Stimulated activated CD8-positive, alpha-beta memory T cell treated with anti-CD3 and anti-CD28 coated beads, Interleukin-7, amount 100 ng/mL, for 1 hour (primary cell): Measurements from ENCODE around the gene PSKH1.
"Not testable (repeated sequence)": the region's sequence is repeated elsewhere in the genome, so short reads cannot be mapped to it uniquely, and the experiment has no call there.

Experiments
- DNase-seq, 2 donors: peaks; one replicate each; pipeline ENCODE4 v3.0.0-alpha.2; 2020; ENCODE audit warnings: low read depth in 2 of 2

The PSKH1 gene

DNA sequence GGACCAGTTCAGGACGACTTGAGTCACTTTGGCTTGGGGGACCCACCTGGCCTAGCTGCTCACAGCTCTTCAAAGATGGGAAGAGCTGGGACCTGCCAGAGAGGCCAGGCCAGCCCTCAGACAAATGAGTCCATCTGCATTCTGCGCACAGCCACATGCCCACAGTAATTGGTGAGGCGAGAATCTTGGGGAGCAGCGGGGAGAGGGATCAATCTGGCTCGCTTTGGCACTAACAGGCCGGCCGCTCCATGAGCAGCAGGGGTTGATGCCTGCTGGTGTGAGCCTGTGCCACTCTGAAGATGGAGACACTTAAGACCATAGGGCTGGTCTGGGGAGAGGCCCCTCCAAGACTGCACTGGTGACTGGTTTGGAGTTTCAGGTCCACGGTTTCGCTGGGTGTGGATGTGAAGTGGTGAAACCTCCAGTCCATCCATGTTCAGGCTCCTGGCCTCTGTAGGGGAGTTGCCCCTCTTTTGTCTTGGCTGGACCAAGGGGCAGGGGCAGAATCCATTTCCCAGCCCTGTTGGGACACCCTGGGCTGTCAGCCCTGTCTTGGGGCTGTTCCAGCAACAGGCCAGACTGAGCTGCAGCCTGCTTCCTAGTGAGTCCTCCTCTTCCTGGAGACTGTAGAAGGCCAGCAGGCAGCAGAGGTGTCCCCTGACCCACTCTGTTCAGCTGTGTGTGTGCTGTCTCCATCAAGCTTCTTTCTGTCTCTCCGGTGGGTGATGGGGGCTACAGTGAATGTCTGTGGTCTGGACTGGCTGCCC is 31.3 kb downstream of the PSKH1 start:
- no peak for DNase-seq

DNA sequence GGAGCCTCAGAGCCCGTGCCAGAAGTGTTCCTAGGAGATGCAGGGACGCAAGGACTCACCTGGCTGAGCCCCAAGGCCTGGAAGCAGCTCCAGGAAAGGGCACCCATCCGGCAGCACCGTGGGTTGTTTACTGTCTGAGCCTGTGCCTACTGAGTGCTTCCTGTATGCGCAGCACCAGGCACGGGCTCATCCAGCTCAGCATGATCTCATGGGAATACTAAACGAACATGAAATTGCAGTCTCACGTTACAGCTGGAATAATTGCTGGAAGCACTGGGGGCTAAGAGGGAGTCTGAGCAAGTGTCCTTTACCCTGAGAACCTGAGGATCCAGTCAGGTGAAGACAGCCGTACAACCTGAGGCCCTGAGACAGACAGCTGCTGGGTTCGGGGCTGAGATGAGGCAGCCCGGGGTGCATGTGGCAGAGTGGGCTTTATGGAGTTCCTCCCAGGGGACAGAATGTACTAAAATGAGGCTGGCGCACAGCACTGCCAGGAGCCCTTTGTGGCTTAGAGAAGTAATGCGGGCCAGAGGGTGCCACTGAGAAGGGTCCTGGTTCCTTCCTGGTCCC is 33.2 kb downstream of the PSKH1 start:
- no peak for DNase-seq

DNA sequence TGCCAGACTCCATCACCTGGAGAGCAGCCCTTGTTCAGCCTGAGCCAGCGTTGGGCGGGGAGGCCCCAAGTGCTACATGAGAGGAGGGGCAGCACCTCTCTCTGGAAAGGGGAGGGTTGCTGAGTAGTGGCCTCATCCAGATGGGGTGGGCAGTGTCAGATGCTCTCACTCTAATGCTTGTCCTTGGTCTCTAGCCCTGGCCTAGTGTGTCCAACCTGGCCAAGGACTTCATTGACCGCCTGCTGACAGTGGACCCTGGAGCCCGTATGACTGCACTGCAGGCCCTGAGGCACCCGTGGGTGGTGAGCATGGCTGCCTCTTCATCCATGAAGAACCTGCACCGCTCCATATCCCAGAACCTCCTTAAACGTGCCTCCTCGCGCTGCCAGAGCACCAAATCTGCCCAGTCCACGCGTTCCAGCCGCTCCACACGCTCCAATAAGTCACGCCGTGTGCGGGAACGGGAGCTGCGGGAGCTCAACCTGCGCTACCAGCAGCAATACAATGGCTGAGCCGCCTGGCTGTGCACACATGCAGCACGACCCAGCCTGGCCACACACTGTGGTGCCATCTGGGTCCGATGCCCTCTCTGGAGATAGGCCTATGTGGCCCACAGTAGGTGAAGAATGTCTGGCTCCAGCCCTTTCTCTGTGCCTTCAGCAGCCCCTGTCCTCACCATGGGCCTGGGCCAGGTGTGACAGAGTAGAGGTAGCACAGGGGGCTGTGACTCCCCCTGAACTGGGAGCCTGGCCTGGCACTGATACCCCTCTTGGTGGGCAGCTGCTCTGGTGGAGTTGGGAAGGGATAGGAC is 34.3 kb downstream of the PSKH1 start:
- no peak for DNase-seq

DNA sequence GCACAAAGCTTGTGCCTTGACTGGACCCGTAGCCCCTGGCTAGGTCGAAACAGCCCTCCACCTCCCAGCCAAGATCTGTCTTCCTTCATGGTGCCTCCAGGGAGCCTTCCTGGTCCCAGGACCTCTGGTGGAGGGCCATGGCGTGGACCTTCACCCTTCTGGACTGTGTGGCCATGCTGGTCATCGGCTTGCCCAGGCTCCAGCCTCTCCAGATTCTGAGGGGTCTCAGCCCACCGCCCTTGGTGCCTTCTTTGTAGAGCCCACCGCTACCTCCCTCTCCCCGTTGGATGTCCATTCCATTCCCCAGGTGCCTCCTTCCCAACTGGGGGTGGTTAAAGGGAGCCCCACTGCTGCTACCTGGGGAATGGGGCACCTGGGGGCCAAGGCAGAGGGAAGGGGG is 35.1 kb downstream of the PSKH1 start:
- DNase-seq, result no peak

DNA sequence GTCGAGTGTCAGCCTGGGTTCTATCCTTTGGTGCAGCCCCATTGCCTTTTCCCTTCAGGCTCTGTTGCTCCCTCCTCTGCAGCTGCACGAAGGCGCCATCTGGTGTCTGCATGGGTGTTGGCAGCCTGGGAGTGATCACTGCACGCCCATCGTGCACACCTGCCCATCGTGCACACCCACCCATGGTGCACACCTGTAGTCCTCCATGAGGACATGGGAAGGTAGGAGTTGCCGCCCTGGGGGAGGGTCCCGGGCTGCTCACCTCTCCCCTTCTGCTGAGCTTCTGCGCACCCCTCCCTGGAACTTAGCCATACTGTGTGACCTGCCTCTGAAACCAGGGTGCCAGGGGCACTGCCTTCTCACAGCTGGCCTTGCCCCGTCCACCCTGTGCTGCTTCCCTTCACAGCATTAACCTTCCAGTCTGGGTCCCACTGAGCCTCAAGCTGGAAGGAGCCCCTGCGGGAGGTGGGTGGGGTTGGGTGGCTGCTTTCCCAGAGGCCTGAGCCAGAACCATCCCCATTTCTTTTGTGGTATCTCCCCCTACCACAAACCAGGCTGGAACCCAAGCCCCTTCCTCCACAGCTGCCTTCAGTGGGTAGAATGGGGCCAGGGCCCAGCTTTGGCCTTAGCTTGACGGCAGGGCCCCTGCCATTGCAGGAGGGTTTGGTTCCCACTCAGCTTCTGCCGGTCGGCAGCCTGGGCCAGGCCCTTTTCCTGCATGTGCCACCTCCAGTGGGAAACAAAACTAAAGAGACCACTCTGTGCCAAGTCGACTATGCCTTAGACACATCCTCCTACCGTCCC is 35.7 kb downstream of the PSKH1 start:
- DNase-seq, result peak; percentile 44 to 55

DNA sequence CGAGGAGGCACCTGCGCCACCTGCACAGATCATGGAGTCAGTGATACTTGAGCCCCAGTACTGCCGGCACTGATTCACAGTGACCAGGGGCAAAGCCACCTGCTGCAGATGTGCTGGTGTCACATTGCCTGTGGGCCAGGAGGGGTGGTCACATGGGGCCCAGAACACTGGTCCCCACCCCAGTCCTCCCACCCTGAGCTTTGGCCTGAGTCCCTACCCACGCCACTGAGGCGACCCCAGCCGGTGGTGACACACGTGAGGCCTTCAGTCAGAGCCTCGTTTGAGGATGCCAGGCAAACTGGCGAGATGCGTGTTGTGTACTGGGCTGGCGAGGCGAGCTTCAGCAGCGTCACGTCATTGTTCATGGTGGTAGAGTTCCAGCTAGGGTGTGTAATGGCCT is 37.1 kb downstream of the PSKH1 start:
- DNase-seq, result no peak

DNA sequence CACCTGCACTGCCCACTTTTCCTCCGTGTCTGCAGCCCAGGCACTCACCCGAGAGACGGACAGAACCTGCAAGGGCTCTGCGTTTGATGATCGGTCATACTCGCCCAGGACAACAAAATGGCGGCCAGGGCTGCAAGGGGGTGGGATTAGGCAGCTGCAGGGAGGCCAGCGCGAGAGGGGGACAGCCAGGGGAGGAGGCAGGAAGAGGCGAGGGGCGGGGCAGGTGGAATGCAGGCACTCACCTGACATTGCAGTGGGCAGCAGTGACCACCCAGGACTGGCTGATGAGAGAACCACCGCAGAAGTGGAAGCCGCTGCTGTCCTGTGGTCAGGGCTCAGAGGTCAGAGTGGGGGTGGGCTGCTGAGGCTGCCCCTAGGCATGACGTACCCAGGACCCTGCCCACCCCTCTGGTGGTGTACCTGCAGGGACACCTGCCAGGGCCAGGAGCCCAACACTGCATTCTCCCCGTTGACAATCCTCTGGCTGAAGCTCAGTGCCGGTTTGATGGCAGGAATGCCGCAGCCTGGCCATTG is 37.7 kb downstream of the PSKH1 start:
- no peak for DNase-seq

DNA sequence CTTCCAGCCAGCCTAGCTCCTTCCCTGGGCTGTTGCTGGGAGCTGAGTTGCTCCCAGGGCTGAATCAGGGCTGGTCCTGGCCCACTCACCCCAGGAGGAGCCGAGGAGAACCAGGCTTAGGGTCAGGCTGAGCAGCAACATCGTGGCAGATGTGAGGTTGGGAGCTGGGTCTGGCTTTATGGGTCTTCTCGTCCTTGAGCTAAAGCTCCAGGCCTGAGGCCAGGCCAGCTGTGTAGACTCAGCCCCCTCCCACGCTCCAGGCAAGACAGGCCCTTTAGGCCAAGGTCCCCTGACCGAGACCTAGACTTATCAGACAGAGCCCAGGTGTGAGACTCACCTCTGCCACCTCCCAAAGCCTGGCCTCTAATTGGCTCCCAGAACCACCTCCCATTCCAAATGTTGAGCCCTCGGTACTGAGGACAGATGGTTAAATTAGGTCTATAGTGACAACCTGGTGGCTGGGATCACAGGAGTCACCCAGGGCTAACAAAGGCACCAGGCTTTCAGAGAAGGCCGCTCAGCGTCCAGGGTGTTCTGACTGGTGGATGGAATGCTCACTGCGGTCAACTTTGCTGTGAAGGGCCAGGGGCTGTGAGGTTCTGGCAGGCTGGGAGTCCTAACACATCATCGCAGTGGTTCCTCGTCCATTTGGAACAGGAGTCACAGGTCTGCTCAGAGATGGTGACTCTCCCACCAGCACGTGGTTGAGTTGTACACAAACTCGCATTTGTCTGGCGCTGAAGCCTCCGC is 38.8 kb downstream of the PSKH1 start, which contains the start of gene CTRL:
Gene CTRL (minus strand): TSS at position 151 of the 750 bp plus-strand sequence. CDS start 10 bp downstream, at position 141.
- no peak for DNase-seq

DNA sequence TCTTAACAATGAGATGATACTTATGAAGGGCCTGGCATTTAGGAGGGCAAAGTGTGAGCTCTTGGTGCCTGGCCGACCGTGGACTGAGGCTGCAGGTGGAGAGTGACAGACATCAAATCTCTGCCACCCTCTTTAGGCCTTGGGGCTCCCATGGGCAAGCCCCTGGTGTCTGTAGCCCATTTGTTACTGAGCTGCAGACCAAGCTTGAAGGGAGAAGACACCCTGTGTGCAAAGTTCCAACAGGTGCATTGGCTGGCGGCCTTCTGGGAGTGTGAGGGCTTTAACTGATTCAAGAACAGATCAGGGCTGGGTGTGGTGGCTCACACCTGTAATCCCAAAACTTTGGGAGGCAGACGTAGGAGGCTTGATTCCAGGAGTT is 39.4 kb downstream of the PSKH1 start:
- no peak for DNase-seq

DNA sequence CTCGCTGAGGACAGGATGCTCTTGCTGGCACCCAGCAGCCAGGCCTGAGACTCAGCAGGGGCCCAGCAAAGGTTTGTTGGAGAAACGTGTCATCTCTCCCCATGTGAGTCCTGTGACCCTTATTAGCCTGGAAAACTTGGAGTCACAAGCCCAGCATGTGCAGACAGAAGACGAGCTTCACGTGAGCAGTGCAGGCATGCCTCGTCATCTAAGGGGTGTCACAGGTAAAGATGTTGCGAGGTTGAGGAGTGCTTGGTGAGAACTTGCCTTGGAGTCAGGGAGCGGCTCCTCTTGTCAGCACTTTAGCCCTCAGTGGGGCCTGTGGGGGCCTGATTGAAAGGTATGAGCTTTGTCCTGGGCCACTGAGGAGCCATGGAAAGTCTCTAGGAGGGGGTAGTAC is 40.8 kb downstream of the PSKH1 start:
- no peak for DNase-seq

DNA sequence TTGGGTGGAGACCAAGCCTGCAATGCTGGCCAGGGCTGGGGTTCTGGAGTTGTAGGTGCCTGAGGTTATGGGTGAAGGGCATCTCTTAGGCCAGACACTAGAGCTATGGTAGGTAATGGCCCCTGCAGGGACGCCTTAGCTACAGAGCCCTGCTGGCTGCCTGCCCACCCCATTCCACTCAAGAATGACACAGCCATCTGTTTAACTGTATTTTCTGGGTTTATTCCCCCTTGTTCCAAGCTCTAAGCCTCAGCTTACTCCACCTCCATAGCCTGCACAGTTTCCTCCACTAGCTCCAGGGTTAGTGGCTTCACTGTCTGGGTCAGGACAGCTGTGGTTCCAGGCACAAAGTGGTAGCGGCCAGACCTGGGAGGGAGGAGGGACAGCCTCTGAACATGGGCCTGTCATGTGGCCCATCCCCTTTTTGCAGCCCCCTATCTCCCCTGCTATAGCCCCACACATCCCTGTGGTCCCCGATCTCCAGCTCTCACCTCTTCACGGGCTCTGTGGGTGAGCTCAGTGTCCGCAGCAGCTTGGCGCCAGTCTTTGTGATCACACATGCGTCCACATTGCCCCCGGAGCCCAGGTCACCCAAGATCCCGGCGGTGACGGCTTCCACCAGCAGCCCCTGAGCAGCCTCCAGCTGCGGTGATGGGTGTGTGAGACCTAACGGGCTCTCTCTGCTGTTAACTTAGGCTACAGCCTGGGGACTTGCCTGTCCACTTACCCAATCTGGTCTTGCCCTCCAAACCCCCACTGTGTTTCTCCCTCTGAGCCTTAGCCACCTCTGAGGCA is 41.4 kb downstream of the PSKH1 start:
- DNase-seq, result no peak

DNA sequence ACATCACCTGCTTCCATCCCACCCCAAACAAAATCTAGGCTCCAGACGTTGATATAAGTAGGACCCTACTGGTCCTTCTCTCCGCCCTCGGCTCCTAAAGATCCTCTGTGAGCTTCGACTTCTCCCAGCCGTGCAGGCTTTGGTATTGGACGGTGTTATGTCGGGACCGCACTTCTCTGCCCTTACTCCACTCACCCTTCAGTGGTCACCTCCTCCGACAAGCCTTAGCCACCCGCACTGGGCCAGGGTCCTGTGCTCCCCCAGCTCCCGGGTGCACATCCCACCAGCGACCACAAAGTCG is 42.0 kb downstream of the PSKH1 start:
- no peak for DNase-seq

DNA sequence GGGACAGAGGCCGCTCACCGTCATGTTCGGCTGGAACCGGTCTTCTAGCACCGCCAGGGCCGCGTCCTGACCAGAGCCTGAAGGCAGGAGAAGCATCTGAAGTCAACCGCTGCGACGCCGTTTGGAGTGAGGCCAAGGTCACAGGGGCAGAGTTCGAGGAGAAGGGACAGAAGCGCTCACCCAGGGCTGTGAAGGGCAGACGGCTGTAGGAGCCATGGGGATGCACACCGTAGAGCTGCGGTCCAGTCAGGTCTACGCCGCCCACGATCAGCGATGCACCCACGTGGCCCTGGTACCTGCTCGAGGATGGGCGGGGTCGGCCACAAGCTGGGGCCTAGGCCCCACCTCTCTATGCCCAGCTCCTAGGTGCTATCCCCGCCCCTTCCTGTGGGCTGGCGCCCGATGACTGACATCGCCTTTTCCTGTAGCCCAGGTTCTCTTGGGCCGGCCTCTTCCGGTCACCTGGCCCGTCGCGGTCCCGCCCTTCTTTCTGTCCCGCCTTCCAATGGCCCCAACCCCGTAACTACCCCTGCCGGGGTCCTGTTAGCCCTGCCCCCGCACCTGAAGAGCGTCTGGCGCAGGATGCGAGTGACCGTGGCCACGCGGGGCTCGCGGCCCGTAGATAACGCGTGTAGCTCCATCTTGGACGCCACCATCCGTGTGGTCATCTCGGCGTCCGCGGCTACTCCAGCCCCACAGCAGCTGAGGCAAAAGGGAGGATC is 42.5 kb downstream of the PSKH1 start:
- peak; percentile 78 to 80 for DNase-seq

DNA sequence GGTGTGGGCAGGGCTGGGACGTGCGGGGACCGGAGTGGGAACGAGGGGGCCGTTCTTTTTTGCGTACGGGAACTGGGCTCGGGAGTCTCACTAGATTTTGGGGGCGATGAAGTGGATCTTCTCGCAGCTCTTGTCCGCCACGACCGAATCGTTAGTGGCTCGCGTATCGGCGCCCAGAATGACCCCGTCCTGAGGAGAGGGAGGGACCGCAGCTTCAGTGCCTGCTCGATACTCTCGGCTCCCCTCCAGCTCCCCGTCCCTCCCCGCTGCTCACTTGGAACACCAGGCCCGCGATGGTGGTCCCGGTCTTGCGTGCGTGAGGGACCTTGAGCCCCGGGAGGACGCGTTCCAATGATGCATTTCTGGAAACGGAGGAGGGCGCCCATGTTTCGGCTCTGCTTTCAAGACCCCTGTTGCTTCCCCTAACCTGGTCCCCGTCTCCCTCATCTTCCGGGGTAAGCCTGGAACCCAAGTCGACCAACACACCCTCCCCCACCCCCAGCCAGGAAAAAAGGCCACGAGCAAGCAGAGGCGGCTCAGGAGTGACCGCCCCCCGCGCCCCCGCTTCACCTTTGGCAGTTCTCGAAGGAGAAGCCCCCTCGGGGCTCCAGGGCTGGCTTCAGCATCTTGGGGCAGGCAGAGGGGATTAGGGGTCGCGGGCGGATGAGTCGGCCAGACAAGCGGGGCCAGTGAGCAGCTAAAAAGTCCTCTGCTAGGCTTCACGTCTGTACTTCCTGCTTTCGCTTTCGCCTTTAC is 43.2 kb downstream of the PSKH1 start, which contains the start of gene PSMB10:
Gene PSMB10 (minus strand): TSS at position 727 of the 756 bp plus-strand sequence. CDS start 101 bp downstream, at position 626.
- peak in 1 of 2 donors; percentile 42 for DNase-seq

DNA sequence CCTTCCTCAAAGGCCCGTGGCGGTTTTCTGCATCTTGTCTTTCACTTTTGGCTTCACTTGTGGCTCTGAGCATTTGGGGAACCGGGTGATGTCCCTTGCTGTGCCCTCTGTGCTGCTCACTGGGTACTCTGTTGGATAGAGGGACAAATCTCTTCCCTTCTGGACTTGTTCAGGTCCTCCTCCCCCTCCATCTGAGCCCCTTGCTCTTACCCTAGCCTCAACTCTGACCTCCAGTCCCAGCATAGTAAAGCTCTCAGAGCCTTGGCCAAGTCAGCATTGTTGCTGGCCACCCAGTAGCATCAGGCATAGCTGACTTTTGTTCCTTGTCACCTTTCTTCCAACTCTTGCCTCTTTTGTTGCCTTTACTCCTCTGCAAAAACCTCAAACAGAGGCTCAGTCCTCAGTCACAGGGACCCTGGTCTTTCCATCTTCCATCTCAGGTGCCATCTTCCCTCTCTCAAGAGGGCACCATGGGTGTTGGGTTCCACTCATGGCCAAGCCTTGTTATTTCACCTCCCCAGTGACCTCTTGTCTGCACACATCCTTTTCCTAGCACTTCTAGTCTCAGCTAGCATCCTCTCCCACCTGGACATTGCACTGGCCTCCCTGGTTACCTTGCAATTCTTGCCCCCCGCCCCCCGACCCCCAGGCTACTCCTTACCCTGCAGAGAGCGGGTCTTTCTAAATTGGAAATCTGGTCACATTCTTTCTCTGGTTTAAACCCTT is 44.0 kb downstream of the PSKH1 start:
- DNase-seq, result peak in 1 of 2 donors; percentile 43

DNA sequence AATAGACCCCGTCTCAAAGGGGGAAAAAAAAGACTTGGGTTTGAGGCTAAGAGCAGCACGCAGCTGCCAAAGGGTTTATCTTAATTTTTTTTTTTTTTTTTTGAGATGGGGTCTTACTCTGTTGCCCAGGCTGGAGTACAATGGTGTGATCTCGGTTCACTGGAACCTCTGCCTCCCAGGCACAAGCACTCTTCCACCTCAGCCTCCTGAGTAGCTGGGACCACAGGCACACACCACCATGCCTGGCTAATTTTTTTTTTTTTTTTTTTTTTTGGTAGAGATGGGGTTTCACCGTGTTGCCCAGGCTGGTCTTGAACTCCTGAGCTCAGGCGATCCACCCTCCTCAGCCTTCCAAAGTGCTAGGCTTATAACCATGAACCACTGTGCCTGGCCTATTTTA is 44.7 kb downstream of the PSKH1 start:
- DNase-seq, result not testable (repeated sequence)

DNA sequence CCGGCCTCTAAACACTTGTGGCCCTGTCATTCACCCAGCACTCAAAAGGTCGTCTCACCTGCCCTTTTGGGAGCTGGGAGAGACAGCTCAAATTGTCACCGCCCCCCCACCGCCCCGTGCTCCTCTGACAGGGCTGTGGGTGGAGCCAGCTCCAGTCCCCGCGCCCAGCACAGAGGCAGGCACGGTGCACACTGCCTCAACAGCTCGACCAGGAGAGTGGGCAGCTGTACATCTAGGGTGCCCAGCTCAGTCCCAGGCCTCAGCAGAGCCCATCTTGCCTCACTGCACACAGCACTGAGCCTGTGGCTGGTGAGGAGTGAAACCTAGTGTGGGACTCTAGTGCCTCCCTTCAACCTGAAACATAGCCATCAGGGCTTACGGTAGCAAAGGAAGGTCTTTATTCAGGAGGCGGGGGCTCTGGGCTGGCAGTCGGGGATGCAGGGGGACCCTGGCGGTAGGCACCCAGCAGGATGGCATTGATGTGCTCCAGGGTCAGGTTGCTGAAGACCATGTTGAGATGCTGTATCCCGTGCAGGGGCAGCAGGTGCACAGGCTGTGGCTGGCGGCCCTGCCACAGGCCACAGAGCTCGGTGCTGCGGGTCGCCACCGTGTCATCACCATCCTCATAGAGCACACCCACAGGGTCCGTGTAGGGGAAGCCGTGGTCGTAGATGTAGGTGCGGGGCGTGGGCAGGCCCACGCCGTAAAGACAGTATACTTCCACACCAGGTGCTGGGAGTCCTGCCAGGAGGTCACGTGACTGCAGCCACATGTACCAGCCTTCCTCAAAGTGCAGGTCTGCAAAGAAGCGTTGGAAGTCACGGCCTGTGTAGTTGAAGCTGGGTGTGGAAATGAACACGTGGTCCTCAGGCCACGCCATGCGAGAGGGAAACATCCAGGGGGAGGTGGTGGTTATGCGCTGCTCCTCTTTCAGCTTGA is 46.7 kb downstream of the PSKH1 start:
- DNase-seq, result no peak
